Smooth muscle cell (in vitro differentiated cells): Measurements from ENCODE around the gene SEMA6B. TPM values are rescaled to one million over a fixed set of nuclear protein-coding genes. Genes with fewer than 3 reads are reported as not detected.
A peak's percentile ranks its signal among the peaks of the same experiment; 100 is the strongest.

Experiments used
- DNase-seq: peaks from one replicate; lab custom pipeline; 2025; ENCODE audit not compliant: unreplicated experiment; lab: John Stamatoyannopoulos, UW
- H2AFZ ChIP-seq: fragments of 200-600 bp; sonication (generic); 2 replicates; pipeline ENCODE4 v1.6.0; 2016; ENCODE audit warnings: antibody characterized with exemption, low read depth, mild to moderate bottlenecking
- H3F3A ChIP-seq: fragments of 200-600 bp; sonication (generic); 2 replicates; pipeline ENCODE4 v1.6.0; 2017; ENCODE audit warnings: antibody characterized with exemption, low read depth
- H3K27ac ChIP-seq: fragments of 200-600 bp; sonication (generic); 2 replicates; pipeline ENCODE4 v1.5.1; 2016; ENCODE audit warnings: low read depth, mild to moderate bottlenecking
- H3K27me3 ChIP-seq: fragments of 200-600 bp; sonication (generic); 2 replicates; pipeline ENCODE4 v1.6.1; 2016; ENCODE audit warnings: low read depth, mild to moderate bottlenecking
- H3K36me3 ChIP-seq: fragments of 200-600 bp; sonication (generic); 2 replicates; pipeline ENCODE4 v1.5.1; 2016; ENCODE audit warnings: low read depth
- H3K4me1 ChIP-seq: fragments of 200-600 bp; sonication (generic); 2 replicates; pipeline ENCODE4 v1.5.1; 2016; ENCODE audit warnings: low read depth
- H3K4me2 ChIP-seq: fragments of 200-600 bp; sonication (generic); 2 replicates; pipeline ENCODE4 v1.6.0; 2016; ENCODE audit warnings: mild to moderate bottlenecking
- H3K4me3 ChIP-seq: fragments of 200-600 bp; sonication (generic); 2 replicates; pipeline ENCODE4 v1.5.1; 2016; ENCODE audit warnings: mild to moderate bottlenecking
- H3K79me2 ChIP-seq: fragments of 200-600 bp; sonication (generic); 2 replicates; pipeline ENCODE4 v1.6.0; 2016; ENCODE audit warnings: low read depth, mild to moderate bottlenecking
- H3K9ac ChIP-seq: fragments of 200-600 bp; sonication (generic); 2 replicates; pipeline ENCODE4 v1.6.0; 2016; ENCODE audit warnings: low read depth
- H3K9me3 ChIP-seq: fragments of 200-600 bp; sonication (generic); replicated peaks from 2 replicates; pipeline ENCODE4 v1.5.1; 2016; ENCODE audit warnings: low read depth
- H4K20me1 ChIP-seq: fragments of 200-600 bp; sonication (generic); 2 replicates; pipeline ENCODE4 v1.6.0; 2016; ENCODE audit warnings: low read depth
- WGBS: methylation state at CpG from one replicate; pipeline ENCODE4 v1.1.7; 2016; ENCODE audit warnings: low lambda C conversion rate; 5-methylcytosine and 5-hydroxymethylcytosine counted together
- polyA plus RNA-seq: library from polyadenylated mRNA; unstranded; fragments of >200 nt; fragmentation: Nextera tagmentation; extraction: Ambion mirVana; gene quantifications from 2 replicates; pipeline ENCODE4 v1.2.1, GENCODE V29; 2016
- total RNA-seq: library from RNA; depleted of rRNA; stranded (reverse); fragments of >200 nt; gene quantifications from 2 replicates; pipeline ENCODE4 v1.2.3, GENCODE V29; 2014
- TF ChIP-seq, protein P1 (sequence below): fragments of 200-600 bp; sonication (generic); IDR thresholded peaks from 2 replicates; pipeline ENCODE4 v1.5.1; 2017; ENCODE audit warnings: borderline replicate concordance, mild to moderate bottlenecking, antibody characterized with exemption; ENCODE audit not compliant: insufficient read depth, poor library complexity, severe bottlenecking

SEMA6B gene
- total and polyA plus RNA-seq, 2 experiments from 2014 or later = 0.63 to 1.9 TPM

DNA sequence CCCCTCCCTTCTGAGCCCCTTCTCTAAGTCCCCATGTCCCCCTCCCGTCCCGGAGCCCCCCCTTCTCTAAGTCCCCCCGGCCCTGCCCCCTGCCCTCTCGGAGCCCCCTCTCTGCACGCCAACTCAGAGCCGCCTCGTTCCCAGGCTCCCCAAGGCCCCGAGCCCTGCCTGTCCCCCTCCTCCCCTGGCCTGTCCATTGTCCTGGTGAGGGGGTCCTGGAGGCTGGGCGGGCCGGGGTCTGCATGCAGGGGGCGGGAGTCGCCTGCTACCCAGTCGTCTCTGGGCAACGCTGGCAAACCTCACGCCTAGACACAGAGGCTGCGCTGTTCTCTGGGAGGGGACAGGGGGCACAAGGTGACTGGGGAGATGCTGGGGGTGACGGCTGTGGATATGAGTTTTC, 39.2 kb upstream of the SEMA6B start:
- Histone ChIP-seq H3K4me1 (peaks cover 7% of the 10 kb centered on the region), H3K27ac (no peak overlapping the region), H3K4me3 (no peak overlapping the region), H2AFZ (no peak overlapping the region), H3K79me2 (no peaks in the 10 kb centered on the region), H3K9ac (no peak overlapping the region), H4K20me1 (no peaks in the 10 kb centered on the region), H3K27me3 (peaks cover 18% of the 10 kb centered on the region), H3K36me3 (no peaks in the 10 kb centered on the region), H3K9me3 (no peaks in the 10 kb centered on the region), H3F3A (peaks cover 6% of the 10 kb centered on the region), H3K4me2 (no peak overlapping the region)
- DNase-seq = no peak
- 73% methylated on average over 2 of the region's 17 CpGs for WGBS
- TF ChIP-seq, protein P1, sequence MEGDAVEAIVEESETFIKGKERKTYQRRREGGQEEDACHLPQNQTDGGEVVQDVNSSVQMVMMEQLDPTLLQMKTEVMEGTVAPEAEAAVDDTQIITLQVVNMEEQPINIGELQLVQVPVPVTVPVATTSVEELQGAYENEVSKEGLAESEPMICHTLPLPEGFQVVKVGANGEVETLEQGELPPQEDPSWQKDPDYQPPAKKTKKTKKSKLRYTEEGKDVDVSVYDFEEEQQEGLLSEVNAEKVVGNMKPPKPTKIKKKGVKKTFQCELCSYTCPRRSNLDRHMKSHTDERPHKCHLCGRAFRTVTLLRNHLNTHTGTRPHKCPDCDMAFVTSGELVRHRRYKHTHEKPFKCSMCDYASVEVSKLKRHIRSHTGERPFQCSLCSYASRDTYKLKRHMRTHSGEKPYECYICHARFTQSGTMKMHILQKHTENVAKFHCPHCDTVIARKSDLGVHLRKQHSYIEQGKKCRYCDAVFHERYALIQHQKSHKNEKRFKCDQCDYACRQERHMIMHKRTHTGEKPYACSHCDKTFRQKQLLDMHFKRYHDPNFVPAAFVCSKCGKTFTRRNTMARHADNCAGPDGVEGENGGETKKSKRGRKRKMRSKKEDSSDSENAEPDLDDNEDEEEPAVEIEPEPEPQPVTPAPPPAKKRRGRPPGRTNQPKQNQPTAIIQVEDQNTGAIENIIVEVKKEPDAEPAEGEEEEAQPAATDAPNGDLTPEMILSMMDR = no peak

DNA sequence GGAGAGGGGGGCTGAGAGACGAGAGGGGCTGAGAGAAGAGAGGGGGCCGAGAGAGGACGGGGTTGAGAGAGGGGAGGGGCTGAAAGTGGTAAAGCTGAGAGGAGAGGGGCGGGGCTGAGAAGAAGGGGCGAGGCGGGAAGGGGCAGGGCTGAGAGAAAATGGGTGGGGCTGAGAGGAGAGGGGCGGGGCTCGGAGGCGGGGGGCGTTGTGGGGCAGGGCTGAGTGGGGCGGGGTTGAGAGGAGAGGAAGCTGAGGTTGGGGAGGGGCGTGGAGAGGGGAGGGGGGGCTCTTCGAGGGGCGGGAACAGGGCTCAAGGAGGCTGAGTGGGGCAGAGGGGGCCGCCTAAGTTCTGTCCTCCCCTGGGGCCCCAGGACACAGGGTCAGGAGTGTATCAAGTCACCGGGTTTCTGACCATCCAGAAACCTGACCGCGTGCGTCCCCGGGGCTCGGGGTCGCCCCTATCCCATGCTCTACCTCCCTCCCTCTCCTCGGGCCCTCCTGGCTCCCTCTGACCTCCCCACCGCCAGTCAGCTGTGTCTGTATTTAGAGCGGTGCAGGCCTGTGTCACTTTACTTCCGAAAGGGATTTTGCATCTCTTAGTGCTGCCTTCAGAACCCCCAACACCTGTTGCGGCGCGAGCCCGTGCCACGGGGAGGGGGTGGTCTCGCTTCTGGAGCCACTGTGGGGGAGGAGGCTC, 38.6 kb upstream of the SEMA6B start:
- peaks cover 18% of the 10 kb centered on the region for H3K27me3 ChIP-seq
- H3F3A ChIP-seq = peaks cover 8% of the 10 kb centered on the region
- H3K4me2 ChIP-seq = peak overlapping the region; percentile 48
- H3K27ac ChIP-seq = no peak overlapping the region
- no peaks in the 10 kb centered on the region for H3K9me3 ChIP-seq
- 8% methylated on average over 16 of the region's 32 CpGs for WGBS
- peaks cover 7% of the 10 kb centered on the region for H3K4me1 ChIP-seq
- H4K20me1 ChIP-seq = no peaks in the 10 kb centered on the region
- H3K79me2 ChIP-seq = no peaks in the 10 kb centered on the region
- no peaks in the 10 kb centered on the region for H3K36me3 ChIP-seq
- DNase-seq = no peak
- TF ChIP-seq, protein P1 = no peak
- no peak overlapping the region for H3K9ac ChIP-seq
- H3K4me3 ChIP-seq = no peak overlapping the region
- no peak overlapping the region for H2AFZ ChIP-seq

DNA sequence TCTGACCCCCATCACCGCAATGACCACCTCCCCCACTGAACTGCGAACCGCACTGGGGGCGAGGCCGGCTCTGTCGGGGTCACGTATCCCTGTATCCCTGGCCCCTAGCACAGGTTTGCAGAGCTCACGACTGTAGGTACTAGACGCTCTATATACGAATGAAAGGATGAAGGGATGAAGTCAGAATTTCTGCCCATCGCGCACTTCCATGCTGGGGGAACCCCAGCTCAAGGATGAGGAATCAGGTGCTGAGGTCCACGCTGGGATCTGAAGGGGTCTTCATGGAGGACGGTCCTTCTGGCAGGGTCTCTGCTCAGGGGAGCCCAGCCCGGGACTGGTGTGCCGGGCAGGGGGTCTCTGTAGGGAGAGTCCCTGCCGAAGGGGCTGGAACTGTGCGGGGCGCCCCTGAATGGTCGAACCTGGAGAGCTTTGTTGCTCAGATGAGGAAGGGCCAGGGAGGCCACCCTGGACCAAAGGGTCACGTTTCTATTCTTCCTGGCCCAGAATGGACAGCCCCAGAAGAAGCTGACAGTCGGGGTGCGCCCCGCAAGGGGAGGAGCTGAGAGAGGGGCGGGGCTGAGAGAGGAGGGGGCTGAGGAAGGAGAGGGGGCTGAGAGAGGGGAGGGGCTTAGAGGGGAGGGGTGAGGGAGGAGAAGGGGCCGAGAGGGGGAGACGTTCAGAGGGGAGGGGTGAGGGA, 37.9 kb upstream of the SEMA6B start:
- peaks cover 7% of the 10 kb centered on the region for H3K4me1 ChIP-seq
- no peak overlapping the region for H3K27ac ChIP-seq
- no peaks in the 10 kb centered on the region for H3K36me3 ChIP-seq
- H3K9ac ChIP-seq = no peak overlapping the region
- H3K4me3 ChIP-seq = no peak overlapping the region
- TF ChIP-seq, protein P1 = no peak
- H3K79me2 ChIP-seq = no peaks in the 10 kb centered on the region
- no peak overlapping the region for H2AFZ ChIP-seq
- no peak overlapping the region for H3K4me2 ChIP-seq
- H3F3A ChIP-seq = peaks cover 8% of the 10 kb centered on the region
- H3K9me3 ChIP-seq = no peaks in the 10 kb centered on the region
- WGBS = 50% methylated on average over 18 of the region's 27 CpGs
- H4K20me1 ChIP-seq = no peaks in the 10 kb centered on the region
- DNase-seq = no peak
- H3K27me3 ChIP-seq = peaks cover 18% of the 10 kb centered on the region
